Ovary (tissue), 9 donors: Measurements from ENCODE around the gene ZSCAN22. TPM values are rescaled to one million over a fixed set of nuclear protein-coding genes. Genes with fewer than 3 reads are reported as not detected.
A peak's percentile ranks its signal among the peaks of the same experiment; 100 is the strongest.

Experiments used
- DNase-seq, 5 donors: peaks; one replicate each; pipeline ENCODE4 v3.0.0-alpha.2; 2019 to 2020
- H3K27ac ChIP-seq, 2 donors: fragments of 200-600 bp; one replicate each; pipeline versions ENCODE4 v1.5.1 to v1.8.0; 2019 to 2022
- H3K27me3 ChIP-seq: fragments of 200-600 bp; one replicate; pipeline ENCODE4 v1.8.0; 2022
- H3K36me3 ChIP-seq: fragments of 200-600 bp; sonication (generic); one replicate; pipeline ENCODE4 v1.5.1; 2019
- H3K4me1 ChIP-seq: one replicate; pipeline ENCODE4 v1.8.1; 2013; ENCODE audit warnings: mild to moderate bottlenecking, moderate library complexity; ENCODE audit not compliant: insufficient read depth
- H3K4me3 ChIP-seq: fragments of 200-600 bp; sonication (generic); one replicate; pipeline ENCODE4 v1.5.1; 2017
- H3K9me3 ChIP-seq, 2 donors: fragments of 200-600 bp in 1 of 2; sonication (generic) in 1 of 2; one replicate each; pipeline versions ENCODE4 v1.5.1 to v1.8.1; 2013 to 2019; ENCODE audit warnings: mild to moderate bottlenecking in 1 of 2, moderate library complexity in 1 of 2
- CTCF ChIP-seq, 3 donors: fragments of 450-650 bp in 2 of 3; fragments of 200-600 bp in 1 of 3; IDR thresholded peaks; one replicate each; pipeline versions ENCODE4 v1.5.1 to v1.8.0; 2016 to 2022; ENCODE audit warnings: antibody characterized with exemption in 3 of 3, mild to moderate bottlenecking in 1 of 3
- EP300 ChIP-seq: sonication (generic); formaldehyde crosslinking; IDR thresholded peaks from one replicate; pipeline ENCODE4 v1.6.1; 2017; ENCODE audit warnings: antibody characterized with exemption
- POLR2A ChIP-seq: fragments of 450-650 bp; IDR thresholded peaks from one replicate; pipeline ENCODE4 v1.6.1; 2017; ENCODE audit warnings: antibody characterized with exemption, mild to moderate bottlenecking, moderate library complexity
- WGBS, 3 donors: extraction: QIAGEN DNeasy Blood & Tissue Kit in 1 of 3; methylation state at CpG; one replicate each; pipeline versions ENCODE4 v1.1.5 to v1.1.7; 2013 to 2017; 5-methylcytosine and 5-hydroxymethylcytosine counted together
- intact Hi-C, 4 donors: fragments of 100-400 bp; cut with DNase I; formaldehyde crosslinking; loops; one replicate each; pipeline versions ENCODE4 v1.11.0 to v1.15.1; 2022 to 2023
- polyA plus RNA-seq, 2 donors: library from polyadenylated mRNA; stranded (reverse); fragments of 200-250 nt in 1 of 2; fragments of 350-450 nt in 1 of 2; fragmentation: Illumina TruSeq in 1 of 2; extraction: RNeasy Lipid Tissue Mini Kit (QIAGEN cat#74804) in 1 of 2; gene quantifications; one replicate each; pipeline ENCODE4 v1.2.3, GENCODE V29; 2013 to 2014
- total RNA-seq, 7 donors: library from RNA; depleted of rRNA in 2 of 7; stranded (reverse); fragments of >200 nt in 2 of 7; fragmentation: NEBNext Ultra II Directional in 3 of 7; extraction: Animal tissue kit (Norgen Biotek cat#: 25700) in 3 of 7; gene quantifications; one replicate each; pipeline versions ENCODE4 v1.1.0 to v1.2.4, GENCODE V29; 2016 to 2023
- donor health status: DM: no; HTN: no; CAD: no; lungs with moderate emphysema.
- donor health status: DM: no; HTN: no; CAD: no.
- donor health status: Bipolar disorder and iron deficiency.
- donor health status: DM: yes; HTN: yes; CAD: no.
- donor health status: DM: no; HTN: no; CAD: no.
- donor health status: DM: yes; HTN: yes; CAD: no.

The ZSCAN22 gene
- total and polyA plus RNA-seq, 9 donors: 1.1 to 6.1 (median 4.1) TPM

- Histone ChIP-seq H3K27ac (peak overlapping the region; percentile 46 to 69), H3K4me1 (no peaks in the 10 kb centered on the region), H3K36me3 (no peaks in the 10 kb centered on the region), H3K4me3 (peak overlapping the region; percentile 76), H3K27me3 (no peaks in the 10 kb centered on the region), H3K9me3 (peaks cover 0 to 9% of the 10 kb centered on the region in 2 donors)
- TF ChIP-seq CTCF (IDR thresholded peaks at IDR 0.05) (no peak), POLR2A (no peak), EP300 (no peak)
- intact Hi-C loops: loop anchor here in 1 of 4 donors (10.0 kb wide), 1 partner anchor 94 kb away; the partner anchor contains the start of gene ZNF274
- WGBS, 3 donors: 3 to 5% (median 4%) methylated on average over 48 to 60 of the region's 60 CpGs
- DNase-seq: peak; percentile 73 to 87 (median 80)
These were observed 47.5 kb upstream of the ZSCAN22 start for GRCh38 chr19:58279042-58279924.

GRCh38 chr19:58279925-58280316 is 46.9 kb upstream of the ZSCAN22 start:
- intact Hi-C loops: loop anchor here in 1 of 4 donors (10.0 kb wide), 1 partner anchor 95 kb away; the partner anchor contains the start of gene ZNF274
- 73 to 83% (median 79%) methylated on average over 4 of the region's 4 CpGs for WGBS, 3 donors
- Histone ChIP-seq H3K4me3 (peak overlapping the region; percentile 76), H3K27me3 (no peaks in the 10 kb centered on the region), H3K36me3 (no peaks in the 10 kb centered on the region), H3K9me3 (peaks cover 0 to 9% of the 10 kb centered on the region in 2 donors), H3K4me1 (no peaks in the 10 kb centered on the region), H3K27ac (no peak overlapping the region)
- TF ChIP-seq POLR2A: no peak
- TF ChIP-seq EP300: no peak
- no peak for TF ChIP-seq CTCF (IDR thresholded peaks at IDR 0.05)
- DNase-seq: no peak

- intact Hi-C loops: no loop called here
- no peak overlapping the region for H3K27ac ChIP-seq
- no peak for TF ChIP-seq CTCF (IDR thresholded peaks at IDR 0.05)
- TF ChIP-seq POLR2A: no peak
- TF ChIP-seq EP300: no peak
- no peak overlapping the region for H3K4me3 ChIP-seq
- no peak for DNase-seq
- no peaks in the 10 kb centered on the region for H3K36me3 ChIP-seq
- no peaks in the 10 kb centered on the region for H3K27me3 ChIP-seq
- 93 to 95% (median 95%) methylated on average over 7 of the region's 7 CpGs for WGBS, 3 donors
- peaks cover 0 to 7% of the 10 kb centered on the region in 2 donors for H3K9me3 ChIP-seq
- H3K4me1 ChIP-seq: no peaks in the 10 kb centered on the region
These were observed 42.6 kb upstream of the ZSCAN22 start for GRCh38 chr19:58284199-58284598.

GRCh38 chr19:58291943-58292342 is 34.9 kb upstream of the ZSCAN22 start:
- H3K9me3 ChIP-seq: peaks cover 2 to 17% of the 10 kb centered on the region in 2 donors
- TF ChIP-seq EP300: no peak
- no peak for TF ChIP-seq POLR2A
- no peak for TF ChIP-seq CTCF (IDR thresholded peaks at IDR 0.05)
- no peak overlapping the region for H3K27ac ChIP-seq
- H3K4me3 ChIP-seq: no peak overlapping the region
- H3K27me3 ChIP-seq: no peaks in the 10 kb centered on the region
- H3K36me3 ChIP-seq: no peaks in the 10 kb centered on the region
- intact Hi-C loops: no loop called here
- no peaks in the 10 kb centered on the region for H3K4me1 ChIP-seq
- DNase-seq: no peak
- 92 to 96% (median 95%) methylated on average over 7 of the region's 7 CpGs for WGBS, 3 donors
